HepG2 (cell line): ENCODE results near the gene GRK4. TPM values are rescaled to one million over a fixed set of nuclear protein-coding genes. Genes with fewer than 3 reads are reported as not detected.

Experiments used
- ATAC-seq: fragments of 200-7000 bp; cut with Tn5 transposase; 3 replicates; pipeline ENCODE4 v1.9.1; 2020; ENCODE audit warnings: mild to moderate bottlenecking, moderate library complexity
- BruUV-seq: library from RNA; stranded (reverse); fragments of 400-500 nt; replicated peaks from 2 replicates; lab custom pipeline; 2021; lab: Mats Ljungman, UMichigan
- CTCF ChIA-PET: fragments of 300-600 bp; formaldehyde crosslinking; extraction: SDS; loops from one replicate; lab custom pipeline; 2021; ENCODE audit warnings: low total read pairs, inconsistent platforms, low intra/inter-chr PET ratio; lab: Yijun Ruan, JAX
- POLR2A ChIA-PET: fragments of 350-600 bp; sonication (Branson Sonifier 250); formaldehyde crosslinking; loops from one replicate; lab custom pipeline; 2020; ENCODE audit warnings: antibody characterized with exemption, inconsistent platforms; lab: Yijun Ruan, JAX
- DNase-seq: peaks from one replicate; pipeline ENCODE4 v3.0.0-alpha.2; 2015; ENCODE audit warnings: low spot score
- FAIRE-seq: peaks from 3 replicates; lab custom pipeline; 2011; peaks lifted over from hg19 to GRCh38; lab: Jason Lieb, UNC
- H2AFZ ChIP-seq: one replicate; pipeline ENCODE4 v1.6.1; 2011; ENCODE audit warnings: low read length, inconsistent platforms
- H3K27ac ChIP-seq: fragments of 300-600 bp; 3 replicates; pipeline ENCODE4 v1.8.0; 2011; ENCODE audit warnings: mixed run types, mild to moderate bottlenecking, mixed read lengths, low read length, inconsistent platforms; ENCODE audit not compliant: insufficient read depth; ENCODE audit errors: extremely low read length
- H3K27me3 ChIP-seq, 2 experiments: fragments of 200-600 bp in 1 of 2; 2 replicates in 1 of 2; 3 replicates in 1 of 2; pipeline versions ENCODE4 v1.6.0 to v1.8.0; 2011; ENCODE audit warnings: low read length in 2 of 2, mild to moderate bottlenecking in 2 of 2, moderate library complexity in 2 of 2, inconsistent platforms in 1 of 2; ENCODE audit not compliant: insufficient read depth in 2 of 2, control insufficient read depth in 1 of 2
- H3K36me3 ChIP-seq, 2 experiments: fragments of 200-600 bp in 1 of 2; replicated peaks in 1 of 2; 2 replicates in 1 of 2; 3 replicates in 1 of 2; pipeline versions ENCODE4 v1.5.1 to v1.8.0; 2011; ENCODE audit warnings: low read length in 2 of 2, inconsistent platforms in 1 of 2; ENCODE audit not compliant: insufficient read depth in 2 of 2, control insufficient read depth in 1 of 2
- H3K4me1 ChIP-seq: 2 replicates; pipeline ENCODE4 v1.5.1; 2012; ENCODE audit warnings: low read length, inconsistent platforms; ENCODE audit not compliant: insufficient read depth
- H3K4me2 ChIP-seq: 2 replicates; pipeline ENCODE4 v1.6.0; 2011; ENCODE audit warnings: low read depth, low read length, inconsistent platforms
- H3K4me3 ChIP-seq, 3 experiments: fragments of 200-600 bp in 1 of 3; sonication (generic), shearing (Covaris generic) in 1 of 3; replicated peaks in 1 of 3; 2 replicates each; pipeline ENCODE4 v1.5.1; 2011 to 2016; ENCODE audit warnings: low read length in 3 of 3, inconsistent platforms in 2 of 3, low read depth in 2 of 3, mild to moderate bottlenecking in 2 of 3, control low read depth in 1 of 3, mixed read lengths in 1 of 3; ENCODE audit not compliant: insufficient read depth in 1 of 3
- H3K79me2 ChIP-seq: one replicate; pipeline ENCODE4 v1.6.1; 2011; ENCODE audit warnings: low read length, inconsistent platforms; ENCODE audit not compliant: insufficient read depth
- H3K9ac ChIP-seq: 2 replicates; pipeline ENCODE4 v1.6.0; 2011; ENCODE audit warnings: mild to moderate bottlenecking, low read depth, low read length, inconsistent platforms; ENCODE audit not compliant: insufficient read depth
- H3K9me3 ChIP-seq: 2 replicates; pipeline ENCODE4 v1.5.1; 2012; ENCODE audit warnings: mild to moderate bottlenecking, low read length
- H4K20me1 ChIP-seq: 2 replicates; pipeline ENCODE4 v1.6.0; 2011; ENCODE audit warnings: inconsistent platforms, mild to moderate bottlenecking, low read length, moderate library complexity; ENCODE audit not compliant: insufficient read depth
- ATRX ChIP-seq: sonication (generic); formaldehyde crosslinking; IDR thresholded peaks from 2 replicates; pipeline ENCODE4 v1.4.0; 2020; ENCODE audit warnings: missing genetic modification reagents, borderline replicate concordance
- CEBPG ChIP-seq: IDR thresholded peaks from 2 replicates; pipeline ENCODE4 v1.6.1; 2016
- DMAP1 ChIP-seq: IDR thresholded peaks from 2 replicates; pipeline ENCODE4 v1.6.1; 2016
- GFI1 ChIP-seq: sonication (generic); formaldehyde crosslinking; IDR thresholded peaks from 2 replicates; pipeline ENCODE4 v1.5.0; 2020; ENCODE audit warnings: missing genetic modification reagents, mild to moderate bottlenecking, borderline replicate concordance
- HOXA3 ChIP-seq: sonication (generic); formaldehyde crosslinking; IDR thresholded peaks from 2 replicates; pipeline ENCODE4 v1.5.0; 2020; ENCODE audit warnings: missing genetic modification reagents
- MAFG ChIP-seq: sonication (generic); formaldehyde crosslinking; IDR thresholded peaks from 2 replicates; pipeline ENCODE4 v1.5.1; 2020; ENCODE audit warnings: mild to moderate bottlenecking, missing genetic modification reagents
- MAX ChIP-seq: IDR thresholded peaks from 2 replicates; pipeline ENCODE4 v1.6.1; 2012; ENCODE audit warnings: inconsistent platforms
- MXD4 ChIP-seq: IDR thresholded peaks from 2 replicates; pipeline ENCODE4 v1.6.1; 2016; ENCODE audit warnings: mild to moderate bottlenecking, missing biosample characterization, missing genetic modification reagents
- SOX13 ChIP-seq, 3 experiments: fragments of 450-650 bp in 1 of 3; sonication (generic) in 1 of 3; formaldehyde crosslinking in 1 of 3; IDR thresholded peaks in 2 of 3; conservative IDR thresholded peaks in 1 of 3; 2 replicates each; pipeline versions ENCODE4 v1.5.0 to v1.6.1; 2016 to 2020; ENCODE audit warnings: antibody characterized with exemption in 1 of 3, mild to moderate bottlenecking in 1 of 3, missing compliant biosample characterization in 1 of 3, missing genetic modification reagents in 1 of 3, moderate library complexity in 1 of 3
- TAF15 ChIP-seq: fragments of 200-400 bp; formaldehyde crosslinking; IDR thresholded peaks from one replicate; pipeline ENCODE4 v1.6.1; 2018; ENCODE audit warnings: mild to moderate bottlenecking, low read depth, low read length; ENCODE audit not compliant: poor library complexity, severe bottlenecking
- THAP8 ChIP-seq: sonication (generic); formaldehyde crosslinking; IDR thresholded peaks from 2 replicates; pipeline ENCODE4 v1.5.1; 2020; ENCODE audit warnings: missing genetic modification reagents, mild to moderate bottlenecking, borderline replicate concordance
- ZNF75D ChIP-seq: sonication (generic); formaldehyde crosslinking; IDR thresholded peaks from 2 replicates; pipeline ENCODE4 v1.8.1; 2023; ENCODE audit warnings: missing genetic modification reagents, mild to moderate bottlenecking, borderline replicate concordance
- WGBS: methylation state at CpG from one replicate; pipeline ENCODE4 v1.1.6; 2017; ENCODE audit warnings: low lambda C conversion rate; 5-methylcytosine and 5-hydroxymethylcytosine counted together
- in situ Hi-C: cut with HindIII; loops from 2 replicates; pipeline ENCODE4 v1.10.0; 2017; ENCODE audit warnings: low pct_unique_long_range_greater_than_20kb; ENCODE audit not compliant: extremely low pct_ligation_motif_present
- intact Hi-C: fragments of 100-400 bp; cut with micrococcal nuclease; formaldehyde crosslinking; loops from one replicate; pipeline ENCODE4 v1.10.0; 2022; ENCODE audit not compliant: unreplicated experiment
- polyA plus RNA-seq, 8 experiments: library from polyadenylated mRNA; depleted of rRNA in 3 of 8; stranded (reverse) in 7 of 8; unstranded in 1 of 8; fragments of >200 nt; fragmentation: Illumina TruSeq in 4 of 8; extraction: Trizol in 4 of 8; gene quantifications; 2 replicates each; pipeline versions ENCODE4 v1.2.1 to v1.2.3, GENCODE V29; 2011 to 2016; ENCODE audit warnings: low read depth in 4 of 8, missing spikeins in 1 of 8, mixed read lengths in 1 of 8; ENCODE audit not compliant: insufficient read depth in 1 of 8
- total RNA-seq, 5 experiments: library from RNA; depleted of rRNA; stranded (reverse); fragments of >200 nt; fragmentation: Illumina TruSeq; extraction: Trizol; gene quantifications; 2 replicates each; pipeline ENCODE4 v1.2.3, GENCODE V29; 2016; ENCODE audit warnings: low read depth in 1 of 5
- TF ChIP-seq, protein P1 (sequence below): IDR thresholded peaks from 2 replicates; pipeline ENCODE4 v1.6.1; 2016; ENCODE audit warnings: mild to moderate bottlenecking
- TF ChIP-seq, protein P2 (sequence below): IDR thresholded peaks from 2 replicates; pipeline ENCODE4 v1.6.1; 2016; ENCODE audit warnings: missing compliant biosample characterization, missing genetic modification reagents, borderline replicate concordance
- TF ChIP-seq, protein P3 (sequence below): sonication (generic); formaldehyde crosslinking; IDR thresholded peaks from 2 replicates; pipeline ENCODE4 v1.8.0; 2022; ENCODE audit warnings: missing genetic modification reagents, low read depth, mild to moderate bottlenecking, borderline replicate concordance

GRK4 gene
- total and polyA plus RNA-seq, 2 of the 13 experiments (the other 11 are each of a cell fraction or from before 2014, with no cell fraction given) = 1.8 to 2.0 TPM

GRCh38 chr4:2977211-2978088 lies 14.1 kb downstream of the GRK4 start:
- H3K27ac ChIP-seq = no peak overlapping the region
- H3K9ac ChIP-seq = peak overlapping the region; percentile 38
- H3K9me3 ChIP-seq = no peaks in the 10 kb centered on the region
- no peaks in the 10 kb centered on the region for H3K36me3 ChIP-seq
- H4K20me1 ChIP-seq = no peaks in the 10 kb centered on the region
- H3K4me3 ChIP-seq = peak overlapping the region in 2 of 3 experiments; percentile 19 to 35; a peak in 2 of 6 replicates
- H3K79me2 ChIP-seq = no peaks in the 10 kb centered on the region
- H3K4me1 ChIP-seq = peaks cover 20% of the 10 kb centered on the region
- H3K27me3 ChIP-seq = peaks cover 0 to 29% of the 10 kb centered on the region in 2 experiments; a peak in 3 of 5 replicates
- intact Hi-C loops (loop anchor here (1.0 kb wide), 1 partner anchor 60 kb away; no protein-coding TSS in a partner anchor), in situ Hi-C loops (no loop called here)
- DNase-seq (peak; percentile 23), ATAC-seq (peak; percentile 60), FAIRE-seq (peak; percentile 12)
- CTCF ChIA-PET = interaction anchor here (2.2 kb wide), 1 partner anchor 60 kb away, joined by 14 read pairs; no protein-coding TSS in a partner anchor
- WGBS = 3% methylated on average over 14 of the region's 14 CpGs
- peak overlapping the region; percentile 71 for H3K4me2 ChIP-seq
- POLR2A ChIA-PET = interaction anchor here (0.6 to 2.2 kb wide), 2 partner anchors 14 to 250 kb away, joined by 4 to 16 read pairs; partner anchors contain the start of genes GRK4 and NOP14
- H2AFZ ChIP-seq = peak overlapping the region; percentile 70
- no TSS peak for BruUV-seq
- TF ChIP-seq, protein P1, sequence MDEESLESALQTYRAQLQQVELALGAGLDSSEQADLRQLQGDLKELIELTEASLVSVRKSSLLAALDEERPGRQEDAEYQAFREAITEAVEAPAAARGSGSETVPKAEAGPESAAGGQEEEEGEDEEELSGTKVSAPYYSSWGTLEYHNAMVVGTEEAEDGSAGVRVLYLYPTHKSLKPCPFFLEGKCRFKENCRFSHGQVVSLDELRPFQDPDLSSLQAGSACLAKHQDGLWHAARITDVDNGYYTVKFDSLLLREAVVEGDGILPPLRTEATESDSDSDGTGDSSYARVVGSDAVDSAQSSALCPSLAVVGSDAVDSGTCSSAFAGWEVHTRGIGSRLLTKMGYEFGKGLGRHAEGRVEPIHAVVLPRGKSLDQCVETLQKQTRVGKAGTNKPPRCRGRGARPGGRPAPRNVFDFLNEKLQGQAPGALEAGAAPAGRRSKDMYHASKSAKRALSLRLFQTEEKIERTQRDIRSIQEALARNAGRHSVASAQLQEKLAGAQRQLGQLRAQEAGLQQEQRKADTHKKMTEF = 0 out of 2 replicates have a peak, but pooled peaks have one; percentile 16
- TF ChIP-seq ZNF75D (CRISPR knock-in tag) (no peak), DMAP1 (CRISPR knock-in tag) (0 out of 2 replicates have a peak, but pooled peaks have one; percentile 42), ATRX (no peak), TAF15 (no peak), THAP8 (CRISPR knock-in tag) (no peak), GFI1 (CRISPR knock-in tag) (no peak), MAX (peak; percentile 50; the same call in 1 of the 2 replicates), MAFG (CRISPR knock-in tag) (no peak), MXD4 (CRISPR knock-in tag) (peak; percentile 45; the same call in 1 of the 2 replicates), SOX13 (IDR thresholded peaks at IDR 0.05) (no peak), SOX13 (CRISPR knock-in tag; conservative IDR thresholded peaks at IDR 0.05 in 1 of 2, IDR thresholded peaks at IDR 0.05 in 1 of 2) (no peak), CEBPG (CRISPR knock-in tag) (no peak), HOXA3 (CRISPR knock-in tag) (no peak)
- TF ChIP-seq, protein P2, sequence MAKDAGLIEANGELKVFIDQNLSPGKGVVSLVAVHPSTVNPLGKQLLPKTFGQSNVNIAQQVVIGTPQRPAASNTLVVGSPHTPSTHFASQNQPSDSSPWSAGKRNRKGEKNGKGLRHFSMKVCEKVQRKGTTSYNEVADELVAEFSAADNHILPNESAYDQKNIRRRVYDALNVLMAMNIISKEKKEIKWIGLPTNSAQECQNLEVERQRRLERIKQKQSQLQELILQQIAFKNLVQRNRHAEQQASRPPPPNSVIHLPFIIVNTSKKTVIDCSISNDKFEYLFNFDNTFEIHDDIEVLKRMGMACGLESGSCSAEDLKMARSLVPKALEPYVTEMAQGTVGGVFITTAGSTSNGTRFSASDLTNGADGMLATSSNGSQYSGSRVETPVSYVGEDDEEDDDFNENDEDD = peak; percentile 33; the same call in 1 of the 2 replicates
- TF ChIP-seq, protein P3, sequence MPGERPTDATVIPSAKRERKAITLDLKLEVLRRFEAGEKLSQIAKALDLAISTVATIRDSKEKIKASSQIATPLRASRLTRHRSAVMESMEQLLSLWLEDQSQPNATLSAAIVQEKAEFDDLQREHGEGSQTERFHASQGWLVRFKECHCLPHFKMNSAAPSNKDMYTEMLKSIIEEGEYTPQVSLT = no peak
